Left lobe of liver (tissue), 2 donors: ENCODE measurements around the gene RBM18. TPM values are rescaled to one million over a fixed set of nuclear protein-coding genes. Genes with fewer than 3 reads are reported as not detected.

Source experiments
- ATAC-seq: fragments of 200-7000 bp; cut with Tn5 transposase; one replicate; pipeline ENCODE4 v1.9.1; 2020; ENCODE audit warnings: mild to moderate bottlenecking, moderate library complexity
- DNase-seq: peaks from one replicate; pipeline ENCODE4 v3.0.0-alpha.2; 2020; ENCODE audit warnings: low spot score
- total RNA-seq: library from RNA; stranded (reverse); gene quantifications from one replicate; pipeline ENCODE4 v1.2.1, GENCODE V29; 2021
- donor health status: DM: no; HTN: no; CAD: no; lungs with moderate emphysema.
- donor health status: DM: no; HTN: yes; CAD: no.

Gene RBM18
- total RNA-seq, 1 donor from 2014 or later: 7.5 TPM

GRCh38 chr9:122225312-122226141, 39.1 kb downstream of the RBM18 start:
- DNase-seq: no peak
- ATAC-seq: no peak

- DNase-seq (no peak), ATAC-seq (no peak)
Observed at GRCh38 chr9:122223435-122223834, 41.2 kb downstream of the RBM18 start.

GRCh38 chr9:122222791-122223190, 41.8 kb downstream of the RBM18 start:
- ATAC-seq (no peak), DNase-seq (no peak)

GRCh38 chr9:122221183-122221811, 43.3 kb downstream of the RBM18 start:
- ATAC-seq (peak; percentile 77), DNase-seq (no peak)

- DNase-seq: no peak
Observed at GRCh38 chr9:122220673-122221182, 43.9 kb downstream of the RBM18 start.

GRCh38 chr9:122219856-122220672, 44.6 kb downstream of the RBM18 start:
- ATAC-seq (no peak), DNase-seq (no peak)

More at GRCh38 chr9:122220673-122221182, 43.9 kb downstream of the RBM18 start:
- ATAC-seq: no peak

GRCh38 chr9:122218935-122219855, 45.4 kb downstream of the RBM18 start:
- DNase-seq: no peak
- ATAC-seq: peak; percentile 29

GRCh38 chr9:122218071-122218934, 46.3 kb downstream of the RBM18 start:
- DNase-seq: no peak
- no peak for ATAC-seq

GRCh38 chr9:122217640-122218039, 47.0 kb downstream of the RBM18 start:
- no peak for DNase-seq
- no peak for ATAC-seq

GRCh38 chr9:122216798-122217418, 47.7 kb downstream of the RBM18 start:
- DNase-seq (no peak), ATAC-seq (no peak)

GRCh38 chr9:122216138-122216797, 48.4 kb downstream of the RBM18 start:
- no peak for ATAC-seq
- no peak for DNase-seq

GRCh38 chr9:122215663-122216062, 49.0 kb downstream of the RBM18 start:
- ATAC-seq: no peak
- DNase-seq: no peak

- ATAC-seq: no peak
Observed at GRCh38 chr9:122214507-122214906, 50.1 kb downstream of the RBM18 start.

GRCh38 chr9:122213589-122214413, 50.8 kb downstream of the RBM18 start:
- DNase-seq: no peak
- peak; percentile 68 for ATAC-seq

More at GRCh38 chr9:122214507-122214906, 50.1 kb downstream of the RBM18 start:
- no peak for DNase-seq

- ATAC-seq (no peak), DNase-seq (no peak)
Observed at GRCh38 chr9:122213102-122213588, 51.5 kb downstream of the RBM18 start.

- no peak for ATAC-seq
- no peak for DNase-seq
Observed at GRCh38 chr9:122212473-122213004, 52.1 kb downstream of the RBM18 start.

- no peak for DNase-seq
- ATAC-seq: no peak
Observed at GRCh38 chr9:122209451-122209850, 55.2 kb downstream of the RBM18 start.
